Gastroesophageal sphincter (tissue), 3 donors: ENCODE data around the gene SPEM3.

Experiments
- CTCF ChIP-seq, 4 experiments: fragments of 200-600 bp in 2 of 4; fragments of 450-650 bp in 2 of 4; sonication (generic) in 1 of 4; IDR thresholded peaks; one replicate each; pipeline ENCODE4 v1.5.1; 2017 to 2019; ENCODE audit warnings: antibody characterized with exemption in 4 of 4, mild to moderate bottlenecking in 2 of 4, moderate library complexity in 2 of 4
- POLR2A ChIP-seq, 2 donors: fragments of 450-650 bp; IDR thresholded peaks; one replicate each; pipeline ENCODE4 v1.6.1; 2017; ENCODE audit warnings: antibody characterized with exemption in 2 of 2, mild to moderate bottlenecking in 2 of 2, moderate library complexity in 1 of 2

- TF ChIP-seq CTCF (IDR thresholded peaks at IDR 0.05) (no peak), POLR2A (IDR thresholded peaks at IDR 0.05) (no peak)
These were observed 47.8 kb downstream of the SPEM3 start for GRCh38 chr17:7476494-7476893.
